ENCODE measurements around the gene PDZD8. TPM values are rescaled to one million over a fixed set of nuclear protein-coding genes. Genes with fewer than 3 reads are reported as not detected.
"Not testable (repeated sequence)": the region's sequence is repeated elsewhere in the genome, so short reads cannot be mapped to it uniquely, and the experiment has no call there.

Gene PDZD8
- total RNA-seq, 4 donors from 2014 or later: 15.9 to 25.0 (median 18.1) TPM

DNA sequence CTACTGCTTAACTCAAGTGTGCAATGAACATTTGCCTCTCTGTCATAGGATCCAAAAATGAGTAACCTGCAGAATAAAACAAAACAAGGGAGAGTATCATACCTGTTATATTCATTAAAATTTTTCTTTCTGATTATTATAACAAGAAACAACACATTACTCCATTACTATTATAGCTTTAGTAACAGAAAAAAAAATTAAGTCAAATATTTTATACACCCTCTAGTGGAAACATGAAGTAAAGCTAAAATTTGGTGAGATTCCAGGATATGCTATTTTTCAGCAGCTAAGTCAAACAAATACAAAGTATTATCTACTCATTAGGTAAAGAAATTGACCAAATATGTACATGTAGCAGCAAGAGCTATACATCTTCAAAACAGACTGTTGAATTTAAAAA is 56.3 kb downstream of the PDZD8 start:
- no peak for TF ChIP-seq POLR2A (IDR thresholded peaks at IDR 0.05)
- TF ChIP-seq, protein P1, sequence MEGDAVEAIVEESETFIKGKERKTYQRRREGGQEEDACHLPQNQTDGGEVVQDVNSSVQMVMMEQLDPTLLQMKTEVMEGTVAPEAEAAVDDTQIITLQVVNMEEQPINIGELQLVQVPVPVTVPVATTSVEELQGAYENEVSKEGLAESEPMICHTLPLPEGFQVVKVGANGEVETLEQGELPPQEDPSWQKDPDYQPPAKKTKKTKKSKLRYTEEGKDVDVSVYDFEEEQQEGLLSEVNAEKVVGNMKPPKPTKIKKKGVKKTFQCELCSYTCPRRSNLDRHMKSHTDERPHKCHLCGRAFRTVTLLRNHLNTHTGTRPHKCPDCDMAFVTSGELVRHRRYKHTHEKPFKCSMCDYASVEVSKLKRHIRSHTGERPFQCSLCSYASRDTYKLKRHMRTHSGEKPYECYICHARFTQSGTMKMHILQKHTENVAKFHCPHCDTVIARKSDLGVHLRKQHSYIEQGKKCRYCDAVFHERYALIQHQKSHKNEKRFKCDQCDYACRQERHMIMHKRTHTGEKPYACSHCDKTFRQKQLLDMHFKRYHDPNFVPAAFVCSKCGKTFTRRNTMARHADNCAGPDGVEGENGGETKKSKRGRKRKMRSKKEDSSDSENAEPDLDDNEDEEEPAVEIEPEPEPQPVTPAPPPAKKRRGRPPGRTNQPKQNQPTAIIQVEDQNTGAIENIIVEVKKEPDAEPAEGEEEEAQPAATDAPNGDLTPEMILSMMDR (IDR thresholded peaks at IDR 0.05 in 4 of 5, conservative IDR thresholded peaks at IDR 0.05 in 1 of 5): no peak
- no peak overlapping the region for H3K4me3 ChIP-seq
- no peaks in the 10 kb centered on the region for H3K4me1 ChIP-seq
- no peak overlapping the region for H3K27ac ChIP-seq
- intact Hi-C loops (cut with DNase I; ENCODE audit: low total_unique reads): loop anchor here (2.0 kb wide), 1 partner anchor 102 kb away; no protein-coding TSS in a partner anchor
- H3K27me3 ChIP-seq: no peaks in the 10 kb centered on the region
- H3K36me3 ChIP-seq: peaks cover 0 to 10% of the 10 kb centered on the region in 2 donors
- DNase-seq (no peak), ATAC-seq (no peak)
- no peaks in the 10 kb centered on the region for H3K9me3 ChIP-seq
- in situ Hi-C loops (cut with MboI; ENCODE audit: low sequenced_read_pairs in 4 of 4): no loop called here

DNA sequence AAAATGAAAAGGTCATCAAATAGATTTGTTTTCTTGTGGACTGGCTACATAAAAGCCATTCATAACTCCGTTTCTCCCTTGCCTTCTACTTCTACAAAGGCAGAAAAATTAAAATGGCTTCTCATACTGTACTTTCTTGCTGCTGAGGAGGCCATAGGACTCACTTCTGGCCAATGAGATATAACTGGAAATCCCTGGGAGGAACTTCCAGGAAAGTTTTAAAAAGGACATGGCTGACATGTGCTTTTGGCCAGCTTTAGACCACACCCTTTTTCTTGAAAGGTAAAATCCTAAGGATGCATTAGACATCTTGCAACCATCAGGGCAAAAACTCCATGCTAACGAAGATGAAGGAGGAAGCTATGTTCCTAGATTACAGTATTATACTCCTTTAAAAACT is 58.5 kb downstream of the PDZD8 start:
- in situ Hi-C loops (cut with MboI; ENCODE audit: low sequenced_read_pairs in 4 of 4): no loop called here
- Histone ChIP-seq H3K36me3 (peaks cover 0 to 11% of the 10 kb centered on the region in 2 donors), H3K9me3 (no peaks in the 10 kb centered on the region), H3K27me3 (no peaks in the 10 kb centered on the region), H3K27ac (no peak overlapping the region), H3K4me3 (no peak overlapping the region), H3K4me1 (no peaks in the 10 kb centered on the region)
- ATAC-seq: no peak
- no peak for DNase-seq
- intact Hi-C loops (cut with DNase I; ENCODE audit: low total_unique reads): no loop called here
- no peak for TF ChIP-seq POLR2A (IDR thresholded peaks at IDR 0.05)

DNA sequence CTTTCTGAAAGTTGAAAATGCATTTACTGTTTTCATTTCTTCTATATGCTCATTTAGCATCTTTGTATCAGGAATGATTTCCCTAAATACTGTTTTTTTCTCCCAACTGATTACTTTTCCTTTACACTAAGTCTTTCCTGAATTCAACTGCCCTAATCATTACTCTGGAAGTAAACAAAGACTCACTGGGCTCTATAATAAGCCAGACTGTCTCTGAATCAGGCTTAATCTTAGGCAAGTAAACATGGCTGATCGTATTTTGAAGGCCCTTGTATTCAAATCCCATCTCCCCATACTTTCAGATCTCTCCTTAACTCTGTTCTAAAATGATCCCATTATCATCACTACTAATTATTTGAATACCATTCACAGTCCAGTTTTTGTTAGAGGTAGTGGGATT is 61.6 kb downstream of the PDZD8 start:
- H3K36me3 ChIP-seq: peaks cover 0 to 11% of the 10 kb centered on the region in 2 donors
- no peaks in the 10 kb centered on the region for H3K9me3 ChIP-seq
- no peaks in the 10 kb centered on the region for H3K4me1 ChIP-seq
- ATAC-seq: no peak
- no peaks in the 10 kb centered on the region for H3K27me3 ChIP-seq
- in situ Hi-C loops (cut with MboI; ENCODE audit: low sequenced_read_pairs in 4 of 4) (no loop called here), intact Hi-C loops (cut with DNase I; ENCODE audit: low total_unique reads) (no loop called here)
- DNase-seq: no peak
- H3K27ac ChIP-seq: no peak overlapping the region
- H3K4me3 ChIP-seq: no peak overlapping the region
- no peak for TF ChIP-seq POLR2A (IDR thresholded peaks at IDR 0.05)

DNA sequence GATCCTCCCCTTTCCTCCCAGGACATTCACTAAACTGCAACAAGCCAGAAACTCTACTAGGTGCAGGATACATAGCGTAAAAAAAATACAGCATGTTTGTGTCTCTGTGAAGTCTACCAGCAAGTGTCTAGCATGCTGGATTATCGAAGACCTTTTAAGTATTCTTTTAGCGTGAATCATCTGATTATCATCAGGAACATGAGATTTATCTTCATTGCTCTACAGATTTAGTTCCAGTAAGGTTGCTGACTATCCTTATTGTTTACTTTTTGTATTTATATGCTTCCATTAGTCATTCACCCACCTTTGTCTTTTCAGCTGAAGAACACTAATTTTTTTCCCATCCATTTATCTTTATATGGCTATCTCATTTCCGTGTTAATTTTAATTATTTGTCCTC is 62.8 kb downstream of the PDZD8 start:
- Histone ChIP-seq H3K27me3 (no peaks in the 10 kb centered on the region), H3K9me3 (no peaks in the 10 kb centered on the region), H3K36me3 (peaks cover 0 to 11% of the 10 kb centered on the region in 2 donors), H3K27ac (no peak overlapping the region), H3K4me1 (no peaks in the 10 kb centered on the region), H3K4me3 (no peak overlapping the region)
- ATAC-seq: no peak
- no peak for DNase-seq
- no peak for TF ChIP-seq POLR2A (IDR thresholded peaks at IDR 0.05)
- TF ChIP-seq, protein P1 (IDR thresholded peaks at IDR 0.05 in 4 of 5, conservative IDR thresholded peaks at IDR 0.05 in 1 of 5): no peak
- in situ Hi-C loops (cut with MboI; ENCODE audit: low sequenced_read_pairs in 4 of 4) (no loop called here), intact Hi-C loops (cut with DNase I; ENCODE audit: low total_unique reads) (no loop called here)

DNA sequence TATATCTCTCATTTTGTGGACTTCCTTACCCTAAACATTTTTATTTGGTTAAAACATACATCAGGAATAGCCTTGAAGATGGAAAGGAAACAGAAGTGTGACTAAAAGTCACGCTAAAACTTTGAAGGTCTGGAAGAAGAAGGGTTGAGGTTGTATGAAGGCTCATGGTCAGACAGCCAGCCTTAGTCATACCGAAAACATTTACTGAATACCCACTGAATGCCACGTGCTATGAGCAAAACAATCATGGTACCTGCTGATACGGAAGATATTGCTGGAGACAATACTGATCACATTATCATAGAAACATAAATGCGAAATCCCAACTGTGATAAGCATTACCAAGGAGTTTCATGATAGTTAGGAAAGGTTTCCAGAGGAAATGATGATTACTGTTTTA is 64.0 kb downstream of the PDZD8 start:
- DNase-seq (no peak), ATAC-seq (no peak)
- intact Hi-C loops (cut with DNase I; ENCODE audit: low total_unique reads) (no loop called here), in situ Hi-C loops (cut with MboI; ENCODE audit: low sequenced_read_pairs in 4 of 4) (no loop called here)
- H3K4me3 ChIP-seq: no peak overlapping the region
- H3K4me1 ChIP-seq: no peaks in the 10 kb centered on the region
- no peak overlapping the region for H3K27ac ChIP-seq
- peaks cover 0 to 11% of the 10 kb centered on the region in 2 donors for H3K36me3 ChIP-seq
- H3K27me3 ChIP-seq: no peaks in the 10 kb centered on the region
- TF ChIP-seq, protein P1 (IDR thresholded peaks at IDR 0.05 in 4 of 5, conservative IDR thresholded peaks at IDR 0.05 in 1 of 5): no peak
- TF ChIP-seq POLR2A (IDR thresholded peaks at IDR 0.05): no peak
- H3K9me3 ChIP-seq: no peaks in the 10 kb centered on the region

DNA sequence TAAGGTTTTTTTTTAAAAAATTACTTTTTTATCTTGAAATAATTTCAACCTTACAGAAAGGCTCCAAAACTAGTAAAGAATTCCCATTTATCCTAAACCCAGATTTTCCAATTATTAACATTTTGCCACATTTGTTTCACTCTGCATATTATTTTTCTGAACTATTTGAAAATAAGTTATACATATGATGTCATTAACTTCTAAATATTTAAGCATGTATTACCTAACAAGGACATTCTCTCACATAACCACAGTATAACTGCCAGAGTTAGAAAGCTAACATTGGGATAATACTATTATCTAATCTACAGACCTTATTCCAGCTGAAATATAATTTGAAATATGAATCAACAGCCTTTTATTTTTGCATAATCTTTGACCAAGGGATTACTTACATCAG is 68.6 kb downstream of the PDZD8 start:
- Histone ChIP-seq H3K4me1 (no peaks in the 10 kb centered on the region), H3K36me3 (no peaks in the 10 kb centered on the region), H3K27ac (no peak overlapping the region), H3K4me3 (no peak overlapping the region), H3K27me3 (no peaks in the 10 kb centered on the region), H3K9me3 (no peaks in the 10 kb centered on the region)
- TF ChIP-seq, protein P1 (IDR thresholded peaks at IDR 0.05 in 4 of 5, conservative IDR thresholded peaks at IDR 0.05 in 1 of 5): no peak
- no peak for TF ChIP-seq POLR2A (IDR thresholded peaks at IDR 0.05)
- intact Hi-C loops (cut with DNase I; ENCODE audit: low total_unique reads): no loop called here
- no peak for ATAC-seq
- in situ Hi-C loops (cut with MboI; ENCODE audit: low sequenced_read_pairs in 4 of 4): no loop called here
- DNase-seq: no peak

DNA sequence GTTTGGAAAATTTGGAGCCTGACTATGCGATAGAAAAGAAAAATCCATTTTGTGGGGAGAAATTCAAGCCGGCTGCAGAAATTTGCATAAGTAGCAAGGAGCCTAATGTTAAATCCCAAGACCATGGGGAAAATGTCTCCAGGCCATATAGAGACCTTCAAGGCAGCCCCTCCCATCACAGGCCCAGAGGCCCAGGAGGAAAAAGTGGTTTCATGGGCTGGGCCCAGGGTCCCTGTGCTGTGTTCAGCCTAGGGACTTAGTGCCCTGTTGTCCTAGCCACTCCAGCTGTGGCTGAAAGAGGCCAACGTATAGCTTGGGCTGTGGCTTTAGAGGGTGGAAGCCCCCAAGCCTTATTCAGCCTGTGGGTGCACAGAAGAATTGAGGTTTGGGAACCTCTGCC is 71.8 kb downstream of the PDZD8 start:
- in situ Hi-C loops (cut with MboI; ENCODE audit: low sequenced_read_pairs in 4 of 4); intact Hi-C loops (cut with DNase I; ENCODE audit: low total_unique reads); H3K9me3 ChIP-seq; H3K4me1 ChIP-seq; H3K27ac ChIP-seq; H3K27me3 ChIP-seq; ATAC-seq; H3K4me3 ChIP-seq; H3K36me3 ChIP-seq; DNase-seq: not testable (repeated sequence)
